ENCODE data around the gene GRIA1.

Gene GRIA1

GRCh38 chr5:153661897-153662296 lies 171.4 kb downstream of the GRIA1 start:
- Mint-ChIP-seq H3K4me1 (ENCODE audit: low read depth) (no peaks in the 10 kb centered on the region), H3K27me3 (no peaks in the 10 kb centered on the region), H3K4me3 (no peak overlapping the region), H3K36me3 (ENCODE audit: low read depth) (no peaks in the 10 kb centered on the region), H3K27ac (no peak overlapping the region), H3K9me3 (no peaks in the 10 kb centered on the region)

- peaks cover 4% of the 10 kb centered on the region for H3K9me3 Mint-ChIP-seq
- no peak overlapping the region for H3K27ac Mint-ChIP-seq
- H3K4me1 Mint-ChIP-seq (ENCODE audit: low read depth) = no peaks in the 10 kb centered on the region
- no peaks in the 10 kb centered on the region for H3K27me3 Mint-ChIP-seq
- no peak overlapping the region for H3K4me3 Mint-ChIP-seq
- H3K36me3 Mint-ChIP-seq (ENCODE audit: low read depth) = no peaks in the 10 kb centered on the region
Measured at GRCh38 chr5:153670101-153670500, 179.6 kb downstream of the GRIA1 start.

- Mint-ChIP-seq H3K27me3 (no peaks in the 10 kb centered on the region), H3K9me3 (peaks cover 5% of the 10 kb centered on the region), H3K36me3 (ENCODE audit: low read depth) (no peaks in the 10 kb centered on the region), H3K27ac (no peak overlapping the region), H3K4me1 (ENCODE audit: low read depth) (no peaks in the 10 kb centered on the region), H3K4me3 (no peak overlapping the region)
Measured at GRCh38 chr5:153671653-153672346, 181.3 kb downstream of the GRIA1 start.

GRCh38 chr5:153672347-153673090 lies 182.0 kb downstream of the GRIA1 start:
- Mint-ChIP-seq H3K27me3 (no peaks in the 10 kb centered on the region), H3K4me1 (ENCODE audit: low read depth) (no peaks in the 10 kb centered on the region), H3K4me3 (no peak overlapping the region), H3K27ac (no peak overlapping the region), H3K36me3 (ENCODE audit: low read depth) (no peaks in the 10 kb centered on the region), H3K9me3 (peaks cover 5% of the 10 kb centered on the region)

- Mint-ChIP-seq H3K36me3 (ENCODE audit: low read depth) (no peaks in the 10 kb centered on the region), H3K4me1 (ENCODE audit: low read depth) (no peaks in the 10 kb centered on the region), H3K4me3 (no peak overlapping the region), H3K27me3 (no peaks in the 10 kb centered on the region), H3K9me3 (peaks cover 5% of the 10 kb centered on the region), H3K27ac (no peak overlapping the region)
Measured at GRCh38 chr5:153674356-153674755, 183.9 kb downstream of the GRIA1 start.

- no peaks in the 10 kb centered on the region for H3K4me1 Mint-ChIP-seq (ENCODE audit: low read depth)
- no peaks in the 10 kb centered on the region for H3K27me3 Mint-ChIP-seq
- no peak overlapping the region for H3K4me3 Mint-ChIP-seq
- H3K36me3 Mint-ChIP-seq (ENCODE audit: low read depth) = no peaks in the 10 kb centered on the region
- no peak overlapping the region for H3K27ac Mint-ChIP-seq
- peaks cover 5% of the 10 kb centered on the region for H3K9me3 Mint-ChIP-seq
Measured at GRCh38 chr5:153676406-153676805, 185.9 kb downstream of the GRIA1 start.

- no peak overlapping the region for H3K27ac Mint-ChIP-seq
- H3K9me3 Mint-ChIP-seq = peaks cover 5% of the 10 kb centered on the region
- H3K27me3 Mint-ChIP-seq = no peaks in the 10 kb centered on the region
- no peak overlapping the region for H3K4me3 Mint-ChIP-seq
- no peaks in the 10 kb centered on the region for H3K36me3 Mint-ChIP-seq (ENCODE audit: low read depth)
- H3K4me1 Mint-ChIP-seq (ENCODE audit: low read depth) = no peaks in the 10 kb centered on the region
Measured at GRCh38 chr5:153676821-153677220, 186.4 kb downstream of the GRIA1 start.

GRCh38 chr5:153678617-153679329 lies 188.3 kb downstream of the GRIA1 start:
- peaks cover 5% of the 10 kb centered on the region for H3K9me3 Mint-ChIP-seq
- no peaks in the 10 kb centered on the region for H3K27me3 Mint-ChIP-seq
- no peak overlapping the region for H3K27ac Mint-ChIP-seq
- H3K36me3 Mint-ChIP-seq (ENCODE audit: low read depth) = no peaks in the 10 kb centered on the region
- H3K4me3 Mint-ChIP-seq = no peak overlapping the region
- no peaks in the 10 kb centered on the region for H3K4me1 Mint-ChIP-seq (ENCODE audit: low read depth)

- H3K27me3 Mint-ChIP-seq = no peaks in the 10 kb centered on the region
- no peaks in the 10 kb centered on the region for H3K9me3 Mint-ChIP-seq
- H3K4me3 Mint-ChIP-seq = no peak overlapping the region
- no peaks in the 10 kb centered on the region for H3K4me1 Mint-ChIP-seq (ENCODE audit: low read depth)
- H3K27ac Mint-ChIP-seq = no peak overlapping the region
- no peaks in the 10 kb centered on the region for H3K36me3 Mint-ChIP-seq (ENCODE audit: low read depth)
Measured at GRCh38 chr5:153690236-153690635, 199.8 kb downstream of the GRIA1 start.

GRCh38 chr5:153696256-153696655 lies 205.8 kb downstream of the GRIA1 start:
- H3K9me3 Mint-ChIP-seq = peaks cover 3% of the 10 kb centered on the region
- no peaks in the 10 kb centered on the region for H3K27me3 Mint-ChIP-seq
- no peak overlapping the region for H3K4me3 Mint-ChIP-seq
- H3K4me1 Mint-ChIP-seq (ENCODE audit: low read depth) = no peaks in the 10 kb centered on the region
- no peaks in the 10 kb centered on the region for H3K36me3 Mint-ChIP-seq (ENCODE audit: low read depth)
- no peak overlapping the region for H3K27ac Mint-ChIP-seq

- peaks cover 7% of the 10 kb centered on the region for H3K9me3 Mint-ChIP-seq
- no peak overlapping the region for H3K4me3 Mint-ChIP-seq
- H3K36me3 Mint-ChIP-seq (ENCODE audit: low read depth) = no peaks in the 10 kb centered on the region
- H3K4me1 Mint-ChIP-seq (ENCODE audit: low read depth) = no peaks in the 10 kb centered on the region
- H3K27me3 Mint-ChIP-seq = no peaks in the 10 kb centered on the region
- H3K27ac Mint-ChIP-seq = no peak overlapping the region
Measured at GRCh38 chr5:153699035-153699434, 208.6 kb downstream of the GRIA1 start.

- H3K36me3 Mint-ChIP-seq (ENCODE audit: low read depth) = no peaks in the 10 kb centered on the region
- peaks cover 7% of the 10 kb centered on the region for H3K9me3 Mint-ChIP-seq
- H3K27ac Mint-ChIP-seq = no peak overlapping the region
- H3K27me3 Mint-ChIP-seq = no peaks in the 10 kb centered on the region
- no peak overlapping the region for H3K4me3 Mint-ChIP-seq
- H3K4me1 Mint-ChIP-seq (ENCODE audit: low read depth) = no peaks in the 10 kb centered on the region
Measured at GRCh38 chr5:153700940-153701339, 210.5 kb downstream of the GRIA1 start.

GRCh38 chr5:153702265-153702664 lies 211.8 kb downstream of the GRIA1 start:
- Mint-ChIP-seq H3K9me3 (peaks cover 4% of the 10 kb centered on the region), H3K4me3 (no peak overlapping the region), H3K36me3 (ENCODE audit: low read depth) (no peaks in the 10 kb centered on the region), H3K27me3 (no peaks in the 10 kb centered on the region), H3K27ac (no peak overlapping the region), H3K4me1 (ENCODE audit: low read depth) (no peaks in the 10 kb centered on the region)

GRCh38 chr5:153704110-153704509 lies 213.6 kb downstream of the GRIA1 start:
- Mint-ChIP-seq H3K27me3 (no peaks in the 10 kb centered on the region), H3K4me3 (no peak overlapping the region), H3K36me3 (ENCODE audit: low read depth) (no peaks in the 10 kb centered on the region), H3K27ac (no peak overlapping the region), H3K4me1 (ENCODE audit: low read depth) (no peaks in the 10 kb centered on the region), H3K9me3 (peaks cover 4% of the 10 kb centered on the region)

GRCh38 chr5:153707626-153708025 lies 217.2 kb downstream of the GRIA1 start:
- Mint-ChIP-seq H3K27ac (no peak overlapping the region), H3K4me1 (ENCODE audit: low read depth) (no peaks in the 10 kb centered on the region), H3K9me3 (peaks cover 9% of the 10 kb centered on the region), H3K4me3 (no peak overlapping the region), H3K27me3 (no peaks in the 10 kb centered on the region), H3K36me3 (ENCODE audit: low read depth) (no peaks in the 10 kb centered on the region)
